Neural crest cell (in vitro differentiated cells): ENCODE data around the gene CYBA. TPM values are rescaled to one million over a fixed set of nuclear protein-coding genes. Genes with fewer than 3 reads are reported as not detected.

Experiments used
- DNase-seq: peaks from one replicate; pipeline ENCODE4 v3.0.0; 2021; ENCODE audit warnings: low read depth, mixed read lengths, low spot score
- H3K27ac Mint-ChIP-seq: one replicate; pipeline ENCODE4 v1.8.0; 2021; ENCODE audit warnings: mild to moderate bottlenecking, mixed read lengths; ENCODE audit not compliant: unreplicated experiment
- H3K27me3 Mint-ChIP-seq: 2 replicates; pipeline ENCODE4 v1.8.0; 2021; ENCODE audit warnings: low read depth, mild to moderate bottlenecking, mixed read lengths
- H3K36me3 Mint-ChIP-seq: 2 replicates; pipeline ENCODE4 v1.8.0; 2021; ENCODE audit warnings: low read depth, mild to moderate bottlenecking, mixed read lengths
- H3K4me1 Mint-ChIP-seq: 2 replicates; pipeline ENCODE4 v1.8.0; 2021; ENCODE audit warnings: mixed read lengths
- H3K4me3 Mint-ChIP-seq: one replicate; pipeline ENCODE4 v1.8.0; 2021; ENCODE audit warnings: mild to moderate bottlenecking, mixed read lengths
- H3K9me3 Mint-ChIP-seq: 2 replicates; pipeline ENCODE4 v1.8.0; 2021; ENCODE audit warnings: mixed read lengths
- total RNA-seq: library from RNA; stranded (reverse); gene quantifications from 2 replicates; pipeline ENCODE4 v1.2.1, GENCODE V29; 2021
- TF ChIP-seq, protein P1 (sequence below): fragments of 200-600 bp; sonication (generic); conservative IDR thresholded peaks from 2 replicates; pipeline ENCODE4 v1.5.0; 2021; ENCODE audit warnings: antibody characterized with exemption, mild to moderate bottlenecking

CYBA gene
- total RNA-seq, 1 donor from 2014 or later = 22.3 TPM

DNA sequence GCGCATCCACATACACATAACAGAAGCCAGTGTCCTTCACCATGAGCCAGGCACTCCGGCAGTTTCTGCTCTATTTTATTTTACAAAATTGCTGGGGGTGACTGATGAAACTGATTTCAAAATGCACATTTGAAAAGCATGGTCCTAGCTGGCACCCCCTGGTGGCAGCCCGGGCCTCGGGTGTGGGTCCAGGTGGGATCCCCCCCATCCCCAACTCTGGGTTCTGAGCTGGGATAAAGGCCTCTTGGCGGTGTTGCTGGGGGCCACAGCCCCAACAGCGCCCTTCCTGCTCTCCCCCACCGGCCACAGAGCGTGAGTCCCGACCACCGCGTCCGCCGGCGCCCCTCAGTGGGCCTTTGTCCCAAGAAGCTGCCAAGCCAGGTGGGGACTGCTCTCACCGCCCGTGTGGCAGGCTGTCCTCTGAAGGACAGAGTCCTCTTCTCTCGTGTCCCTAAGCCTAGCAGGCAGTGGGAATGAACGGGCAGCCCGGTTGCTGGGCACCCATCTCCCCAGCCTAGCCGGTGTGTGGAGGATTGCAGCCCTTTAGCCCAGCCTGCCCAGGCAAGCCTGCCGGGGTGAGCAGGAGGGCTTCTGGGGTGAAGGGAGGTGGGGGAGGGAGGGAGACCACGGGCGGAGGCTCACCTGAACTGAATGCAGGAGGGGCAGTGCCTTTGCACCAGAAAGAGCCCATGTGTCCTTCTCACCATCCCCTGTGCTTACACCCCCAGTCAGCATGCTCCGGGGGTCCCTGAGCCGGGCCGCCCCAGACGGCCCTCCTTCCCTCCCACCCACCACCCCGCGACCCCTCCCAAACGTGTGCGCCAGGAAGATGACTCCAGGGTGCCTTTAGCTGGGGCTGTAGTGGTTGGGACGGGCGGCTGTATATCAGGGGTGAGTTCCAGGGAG, 34.6 kb upstream of the CYBA start:
- no peaks in the 10 kb centered on the region for H3K36me3 Mint-ChIP-seq
- H3K4me3 Mint-ChIP-seq = peak overlapping the region; percentile 47
- DNase-seq = no peak
- H3K27ac Mint-ChIP-seq = no peak overlapping the region
- H3K27me3 Mint-ChIP-seq = peaks cover 73% of the 10 kb centered on the region
- TF ChIP-seq, protein P1, sequence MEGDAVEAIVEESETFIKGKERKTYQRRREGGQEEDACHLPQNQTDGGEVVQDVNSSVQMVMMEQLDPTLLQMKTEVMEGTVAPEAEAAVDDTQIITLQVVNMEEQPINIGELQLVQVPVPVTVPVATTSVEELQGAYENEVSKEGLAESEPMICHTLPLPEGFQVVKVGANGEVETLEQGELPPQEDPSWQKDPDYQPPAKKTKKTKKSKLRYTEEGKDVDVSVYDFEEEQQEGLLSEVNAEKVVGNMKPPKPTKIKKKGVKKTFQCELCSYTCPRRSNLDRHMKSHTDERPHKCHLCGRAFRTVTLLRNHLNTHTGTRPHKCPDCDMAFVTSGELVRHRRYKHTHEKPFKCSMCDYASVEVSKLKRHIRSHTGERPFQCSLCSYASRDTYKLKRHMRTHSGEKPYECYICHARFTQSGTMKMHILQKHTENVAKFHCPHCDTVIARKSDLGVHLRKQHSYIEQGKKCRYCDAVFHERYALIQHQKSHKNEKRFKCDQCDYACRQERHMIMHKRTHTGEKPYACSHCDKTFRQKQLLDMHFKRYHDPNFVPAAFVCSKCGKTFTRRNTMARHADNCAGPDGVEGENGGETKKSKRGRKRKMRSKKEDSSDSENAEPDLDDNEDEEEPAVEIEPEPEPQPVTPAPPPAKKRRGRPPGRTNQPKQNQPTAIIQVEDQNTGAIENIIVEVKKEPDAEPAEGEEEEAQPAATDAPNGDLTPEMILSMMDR = peak; percentile 60
- no peaks in the 10 kb centered on the region for H3K9me3 Mint-ChIP-seq
- H3K4me1 Mint-ChIP-seq = peaks cover 7% of the 10 kb centered on the region

DNA sequence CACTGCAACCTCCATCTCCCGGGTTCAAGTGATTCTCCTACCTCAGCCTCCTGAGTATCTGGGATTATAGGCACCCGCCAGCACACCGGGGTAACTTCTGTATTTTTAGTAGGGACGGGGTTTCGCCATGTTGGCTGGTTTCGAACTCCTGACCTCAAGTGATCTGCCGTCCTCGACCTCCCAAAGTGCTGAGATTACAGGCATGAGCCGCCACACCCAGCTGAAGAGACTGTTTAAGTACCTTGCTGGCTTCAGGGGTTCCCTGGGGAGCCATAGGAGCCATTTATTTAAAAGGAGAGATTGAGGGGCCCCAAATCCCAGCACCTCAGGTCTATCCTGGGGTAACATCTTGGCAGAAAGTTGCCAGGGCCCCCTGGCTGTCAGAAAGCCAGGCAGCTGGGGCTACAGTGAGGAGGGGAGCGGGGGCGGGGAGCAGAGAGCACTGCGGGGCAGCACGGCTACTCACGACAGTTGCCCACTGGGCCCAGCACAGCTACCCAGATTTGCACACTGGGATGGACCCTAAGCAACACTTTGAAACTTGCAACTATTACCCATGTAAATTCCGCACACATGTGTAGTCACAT, 33.8 kb upstream of the CYBA start:
- TF ChIP-seq, protein P1 = no peak
- DNase-seq = no peak
- H3K4me1 Mint-ChIP-seq = peaks cover 7% of the 10 kb centered on the region
- peaks cover 69% of the 10 kb centered on the region for H3K27me3 Mint-ChIP-seq
- no peaks in the 10 kb centered on the region for H3K9me3 Mint-ChIP-seq
- H3K27ac Mint-ChIP-seq = no peak overlapping the region
- H3K36me3 Mint-ChIP-seq = no peaks in the 10 kb centered on the region
- no peak overlapping the region for H3K4me3 Mint-ChIP-seq

DNA sequence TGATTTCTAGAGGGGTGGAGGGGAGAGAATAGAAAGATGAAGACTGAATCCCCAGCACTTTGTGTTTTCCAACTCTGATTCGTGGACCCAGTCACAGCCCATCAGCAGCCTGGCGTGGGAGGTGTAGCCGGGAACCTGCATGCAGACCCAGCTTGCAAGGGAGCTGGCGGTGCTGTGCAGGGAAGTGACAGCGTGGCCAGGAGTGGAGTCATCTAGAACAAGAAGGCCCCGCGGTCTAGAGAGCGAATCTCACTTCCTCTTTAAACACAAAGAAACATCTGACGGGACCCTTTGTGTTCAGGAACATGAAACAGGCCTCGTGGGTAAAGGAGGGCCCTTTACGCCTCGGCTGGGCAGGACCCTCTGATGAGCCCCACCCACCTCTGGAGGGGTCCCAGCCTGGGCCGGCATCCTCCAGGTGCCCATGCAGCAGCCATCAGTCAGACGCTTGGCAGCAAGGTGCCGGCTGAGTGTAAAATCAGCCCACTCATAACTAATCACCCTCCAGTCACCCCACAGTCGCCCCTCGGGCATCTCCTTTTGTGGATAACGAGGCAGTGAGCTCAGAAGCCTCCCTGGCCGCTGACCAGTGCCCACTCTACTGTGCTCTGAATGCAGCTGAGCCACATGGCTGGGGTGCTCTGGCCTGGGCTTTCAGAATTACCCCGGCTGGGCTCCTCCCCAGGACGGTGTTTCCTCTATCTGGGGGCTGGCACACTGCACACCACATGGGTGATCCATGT, 31.0 kb upstream of the CYBA start:
- Mint-ChIP-seq H3K36me3 (no peaks in the 10 kb centered on the region), H3K9me3 (no peaks in the 10 kb centered on the region), H3K4me3 (no peak overlapping the region), H3K27ac (no peak overlapping the region), H3K4me1 (peaks cover 7% of the 10 kb centered on the region), H3K27me3 (peaks cover 43% of the 10 kb centered on the region)
- no peak for DNase-seq
- TF ChIP-seq, protein P1 = no peak

DNA sequence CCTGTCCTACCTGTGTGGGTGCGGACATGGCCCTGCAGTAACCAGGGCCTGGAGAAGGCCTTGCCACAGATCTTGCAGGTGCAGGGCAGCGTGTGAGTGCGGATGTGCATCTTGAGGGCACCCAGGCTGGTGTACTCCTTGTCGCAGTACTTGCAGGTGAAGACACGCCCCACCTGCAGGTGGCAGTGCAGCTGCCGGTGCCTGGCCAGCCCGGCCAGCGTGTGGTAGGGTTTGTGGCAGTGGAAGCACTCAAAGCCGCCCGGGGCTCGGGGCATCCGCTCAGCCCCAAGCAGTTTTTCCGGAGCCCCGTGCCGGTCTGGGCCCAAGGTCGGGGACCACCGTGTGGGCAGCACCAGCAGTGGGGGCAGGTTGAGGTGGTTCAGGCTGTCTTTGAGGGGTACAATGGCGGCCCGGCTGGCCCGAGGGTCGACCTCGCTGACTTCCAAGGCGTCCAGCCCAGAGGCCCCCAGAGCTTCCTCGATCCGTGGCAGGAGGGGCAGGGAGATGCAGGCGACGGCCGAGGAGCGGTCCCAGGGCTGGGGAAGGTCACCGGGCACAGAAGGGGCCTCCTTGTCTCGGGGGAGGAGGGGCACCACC, 30.3 kb upstream of the CYBA start:
- TF ChIP-seq, protein P1 = peak; percentile 48
- H3K9me3 Mint-ChIP-seq = no peaks in the 10 kb centered on the region
- H3K36me3 Mint-ChIP-seq = no peaks in the 10 kb centered on the region
- H3K27me3 Mint-ChIP-seq = peaks cover 39% of the 10 kb centered on the region
- peaks cover 7% of the 10 kb centered on the region for H3K4me1 Mint-ChIP-seq
- H3K27ac Mint-ChIP-seq = no peak overlapping the region
- H3K4me3 Mint-ChIP-seq = no peak overlapping the region
- DNase-seq = no peak

DNA sequence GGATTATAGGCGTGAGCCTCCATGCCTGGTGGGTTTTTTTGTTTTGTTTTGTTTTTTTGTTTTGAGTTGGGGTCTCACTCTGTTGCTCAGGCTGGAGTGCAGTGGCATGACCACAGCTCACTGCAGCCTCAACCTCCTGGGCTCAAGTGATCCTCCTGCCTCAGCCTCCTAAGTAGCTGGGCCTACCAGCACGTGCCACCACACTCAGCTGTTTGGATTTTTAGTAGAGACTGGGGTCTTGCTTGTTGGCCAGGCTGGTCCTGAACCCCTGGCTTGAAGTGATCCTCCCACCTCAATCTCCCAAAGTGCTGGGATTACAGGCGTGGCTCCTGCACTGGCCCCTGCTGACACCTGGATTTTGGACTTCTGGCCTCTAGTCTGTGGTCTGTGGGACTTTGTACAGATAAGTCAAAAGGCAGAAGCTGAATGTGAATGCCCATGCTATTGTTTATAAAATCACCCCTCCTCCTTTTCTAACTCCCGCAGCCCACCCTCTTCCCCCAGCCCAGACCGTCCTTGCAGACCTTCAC, 29.8 kb upstream of the CYBA start:
- Mint-ChIP-seq H3K4me1 (peaks cover 7% of the 10 kb centered on the region), H3K9me3 (no peaks in the 10 kb centered on the region), H3K27me3 (peaks cover 35% of the 10 kb centered on the region), H3K36me3 (no peaks in the 10 kb centered on the region), H3K27ac (no peak overlapping the region), H3K4me3 (no peak overlapping the region)
- no peak for DNase-seq
- TF ChIP-seq, protein P1 = no peak
